ENCODE data around the gene C1orf21.

GRCh38 chr1:184388319-184388889, 1.6 kb downstream of the C1orf21 start:
- TF ChIP-seq CTCF (IDR thresholded peaks at IDR 0.05; ENCODE audit: low read depth, low read length, poor library complexity, severe bottlenecking) (no peak), EZH2phosphoT487 (IDR thresholded peaks at IDR 0.05; ENCODE audit: borderline replicate concordance, low read length) (no peak)

Measured in DOHH2 (cell line).